ENCODE data around the gene PAPOLB.

GRCh38 chr7:4906682-4907081, 44.9 kb upstream of the PAPOLB start:
- no peak for TF ChIP-seq EP300 (IDR thresholded peaks at IDR 0.05)
- TF ChIP-seq, protein P1, sequence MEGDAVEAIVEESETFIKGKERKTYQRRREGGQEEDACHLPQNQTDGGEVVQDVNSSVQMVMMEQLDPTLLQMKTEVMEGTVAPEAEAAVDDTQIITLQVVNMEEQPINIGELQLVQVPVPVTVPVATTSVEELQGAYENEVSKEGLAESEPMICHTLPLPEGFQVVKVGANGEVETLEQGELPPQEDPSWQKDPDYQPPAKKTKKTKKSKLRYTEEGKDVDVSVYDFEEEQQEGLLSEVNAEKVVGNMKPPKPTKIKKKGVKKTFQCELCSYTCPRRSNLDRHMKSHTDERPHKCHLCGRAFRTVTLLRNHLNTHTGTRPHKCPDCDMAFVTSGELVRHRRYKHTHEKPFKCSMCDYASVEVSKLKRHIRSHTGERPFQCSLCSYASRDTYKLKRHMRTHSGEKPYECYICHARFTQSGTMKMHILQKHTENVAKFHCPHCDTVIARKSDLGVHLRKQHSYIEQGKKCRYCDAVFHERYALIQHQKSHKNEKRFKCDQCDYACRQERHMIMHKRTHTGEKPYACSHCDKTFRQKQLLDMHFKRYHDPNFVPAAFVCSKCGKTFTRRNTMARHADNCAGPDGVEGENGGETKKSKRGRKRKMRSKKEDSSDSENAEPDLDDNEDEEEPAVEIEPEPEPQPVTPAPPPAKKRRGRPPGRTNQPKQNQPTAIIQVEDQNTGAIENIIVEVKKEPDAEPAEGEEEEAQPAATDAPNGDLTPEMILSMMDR (IDR thresholded peaks at IDR 0.05) = no peak
- no peak for TF ChIP-seq POLR2A (IDR thresholded peaks at IDR 0.05)
- TF ChIP-seq POLR2AphosphoS5 (IDR thresholded peaks at IDR 0.05) = no peak
